Measurements from ENCODE around the gene DPH1.

DNA sequence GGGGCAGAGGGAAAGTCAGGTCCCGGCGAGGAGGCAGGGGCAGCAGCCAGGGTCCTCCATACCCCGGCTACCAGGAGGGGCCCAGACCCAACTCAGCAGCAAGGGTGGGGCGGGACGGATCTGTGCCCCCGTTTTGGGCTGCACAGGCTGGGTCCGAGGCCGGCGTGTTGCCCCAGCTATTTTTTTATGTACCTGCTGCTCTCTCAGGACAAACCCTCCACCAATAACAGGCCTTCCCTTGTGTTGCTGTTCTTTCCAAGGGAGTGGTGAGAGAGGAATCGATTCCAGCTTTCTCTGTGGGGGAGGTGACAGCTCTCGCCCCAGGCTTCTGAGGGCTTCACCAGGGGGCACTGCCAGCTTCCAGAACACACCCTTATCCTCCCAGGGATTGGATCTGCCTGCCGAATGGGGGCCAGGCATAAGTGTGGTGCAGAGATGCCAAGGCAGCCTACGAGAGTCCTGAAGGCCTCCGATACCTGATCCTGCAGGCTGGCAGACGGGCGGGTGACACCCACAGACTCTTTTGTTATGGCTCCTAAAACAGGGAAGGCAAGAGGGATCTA, 27.1 kb upstream of the DPH1 start:
- TF ChIP-seq, protein P1, sequence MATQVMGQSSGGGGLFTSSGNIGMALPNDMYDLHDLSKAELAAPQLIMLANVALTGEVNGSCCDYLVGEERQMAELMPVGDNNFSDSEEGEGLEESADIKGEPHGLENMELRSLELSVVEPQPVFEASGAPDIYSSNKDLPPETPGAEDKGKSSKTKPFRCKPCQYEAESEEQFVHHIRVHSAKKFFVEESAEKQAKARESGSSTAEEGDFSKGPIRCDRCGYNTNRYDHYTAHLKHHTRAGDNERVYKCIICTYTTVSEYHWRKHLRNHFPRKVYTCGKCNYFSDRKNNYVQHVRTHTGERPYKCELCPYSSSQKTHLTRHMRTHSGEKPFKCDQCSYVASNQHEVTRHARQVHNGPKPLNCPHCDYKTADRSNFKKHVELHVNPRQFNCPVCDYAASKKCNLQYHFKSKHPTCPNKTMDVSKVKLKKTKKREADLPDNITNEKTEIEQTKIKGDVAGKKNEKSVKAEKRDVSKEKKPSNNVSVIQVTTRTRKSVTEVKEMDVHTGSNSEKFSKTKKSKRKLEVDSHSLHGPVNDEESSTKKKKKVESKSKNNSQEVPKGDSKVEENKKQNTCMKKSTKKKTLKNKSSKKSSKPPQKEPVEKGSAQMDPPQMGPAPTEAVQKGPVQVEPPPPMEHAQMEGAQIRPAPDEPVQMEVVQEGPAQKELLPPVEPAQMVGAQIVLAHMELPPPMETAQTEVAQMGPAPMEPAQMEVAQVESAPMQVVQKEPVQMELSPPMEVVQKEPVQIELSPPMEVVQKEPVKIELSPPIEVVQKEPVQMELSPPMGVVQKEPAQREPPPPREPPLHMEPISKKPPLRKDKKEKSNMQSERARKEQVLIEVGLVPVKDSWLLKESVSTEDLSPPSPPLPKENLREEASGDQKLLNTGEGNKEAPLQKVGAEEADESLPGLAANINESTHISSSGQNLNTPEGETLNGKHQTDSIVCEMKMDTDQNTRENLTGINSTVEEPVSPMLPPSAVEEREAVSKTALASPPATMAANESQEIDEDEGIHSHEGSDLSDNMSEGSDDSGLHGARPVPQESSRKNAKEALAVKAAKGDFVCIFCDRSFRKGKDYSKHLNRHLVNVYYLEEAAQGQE (IDR thresholded peaks at IDR 0.05), result no peak
- TF ChIP-seq CHD2 (IDR thresholded peaks at IDR 0.05; ENCODE audit: low read length, partially characterized antibody) (no peak), RAD21 (conservative IDR thresholded peaks at IDR 0.05 in 1 of 2, IDR thresholded peaks at IDR 0.05 in 1 of 2) (no peak), ZC3H11A (IDR thresholded peaks at IDR 0.05) (no peak), FOSL2 (IDR thresholded peaks at IDR 0.05) (no peak), FOSL2 (CRISPR knock-in tag; IDR thresholded peaks at IDR 0.05) (no peak), NR3C1 (IDR thresholded peaks at IDR 0.05) (no peak), NFE2L2 (conservative IDR thresholded peaks at IDR 0.05; ENCODE audit: low read length) (no peak)
- TF ChIP-seq, protein P2, sequence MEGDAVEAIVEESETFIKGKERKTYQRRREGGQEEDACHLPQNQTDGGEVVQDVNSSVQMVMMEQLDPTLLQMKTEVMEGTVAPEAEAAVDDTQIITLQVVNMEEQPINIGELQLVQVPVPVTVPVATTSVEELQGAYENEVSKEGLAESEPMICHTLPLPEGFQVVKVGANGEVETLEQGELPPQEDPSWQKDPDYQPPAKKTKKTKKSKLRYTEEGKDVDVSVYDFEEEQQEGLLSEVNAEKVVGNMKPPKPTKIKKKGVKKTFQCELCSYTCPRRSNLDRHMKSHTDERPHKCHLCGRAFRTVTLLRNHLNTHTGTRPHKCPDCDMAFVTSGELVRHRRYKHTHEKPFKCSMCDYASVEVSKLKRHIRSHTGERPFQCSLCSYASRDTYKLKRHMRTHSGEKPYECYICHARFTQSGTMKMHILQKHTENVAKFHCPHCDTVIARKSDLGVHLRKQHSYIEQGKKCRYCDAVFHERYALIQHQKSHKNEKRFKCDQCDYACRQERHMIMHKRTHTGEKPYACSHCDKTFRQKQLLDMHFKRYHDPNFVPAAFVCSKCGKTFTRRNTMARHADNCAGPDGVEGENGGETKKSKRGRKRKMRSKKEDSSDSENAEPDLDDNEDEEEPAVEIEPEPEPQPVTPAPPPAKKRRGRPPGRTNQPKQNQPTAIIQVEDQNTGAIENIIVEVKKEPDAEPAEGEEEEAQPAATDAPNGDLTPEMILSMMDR (IDR thresholded peaks at IDR 0.05), result no peak
- TF ChIP-seq, protein P3, sequence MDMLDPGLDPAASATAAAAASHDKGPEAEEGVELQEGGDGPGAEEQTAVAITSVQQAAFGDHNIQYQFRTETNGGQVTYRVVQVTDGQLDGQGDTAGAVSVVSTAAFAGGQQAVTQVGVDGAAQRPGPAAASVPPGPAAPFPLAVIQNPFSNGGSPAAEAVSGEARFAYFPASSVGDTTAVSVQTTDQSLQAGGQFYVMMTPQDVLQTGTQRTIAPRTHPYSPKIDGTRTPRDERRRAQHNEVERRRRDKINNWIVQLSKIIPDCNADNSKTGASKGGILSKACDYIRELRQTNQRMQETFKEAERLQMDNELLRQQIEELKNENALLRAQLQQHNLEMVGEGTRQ (IDR thresholded peaks at IDR 0.05), result no peak

Measured in A549 (cell line).